NOMO-1 (cell line): ENCODE results near the gene SEMA4D.
"Not testable (repeated sequence)": the region's sequence is repeated elsewhere in the genome, so short reads cannot be mapped to it uniquely, and the experiment has no call there.

Experiments
- DNase-seq, 2 experiments: peaks; one replicate each; lab custom pipeline; 2025; ENCODE audit not compliant: unreplicated experiment in 2 of 2; lab: John Stamatoyannopoulos, UW

Gene SEMA4D

DNA sequence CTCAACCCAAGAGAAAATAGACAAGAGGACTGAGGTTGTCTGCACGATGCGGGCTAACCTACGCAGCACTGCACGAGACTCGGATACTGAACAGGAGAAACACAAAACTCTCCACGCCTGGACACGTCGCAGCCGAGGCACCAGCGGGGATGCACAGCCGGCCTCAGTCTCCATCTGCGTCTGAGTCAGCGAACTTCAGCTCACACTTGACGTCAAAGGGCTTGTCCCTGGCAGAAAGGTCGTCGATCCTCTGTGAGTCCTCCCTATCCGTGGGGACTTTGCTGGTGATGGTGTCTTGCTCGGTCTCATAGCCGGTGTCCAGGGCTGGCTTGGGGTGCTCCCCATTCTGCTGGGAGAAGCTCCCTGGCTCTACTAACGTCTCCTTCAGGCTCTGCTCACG lies 119.4 kb downstream of the SEMA4D start:
- DNase-seq, result no peak

DNA sequence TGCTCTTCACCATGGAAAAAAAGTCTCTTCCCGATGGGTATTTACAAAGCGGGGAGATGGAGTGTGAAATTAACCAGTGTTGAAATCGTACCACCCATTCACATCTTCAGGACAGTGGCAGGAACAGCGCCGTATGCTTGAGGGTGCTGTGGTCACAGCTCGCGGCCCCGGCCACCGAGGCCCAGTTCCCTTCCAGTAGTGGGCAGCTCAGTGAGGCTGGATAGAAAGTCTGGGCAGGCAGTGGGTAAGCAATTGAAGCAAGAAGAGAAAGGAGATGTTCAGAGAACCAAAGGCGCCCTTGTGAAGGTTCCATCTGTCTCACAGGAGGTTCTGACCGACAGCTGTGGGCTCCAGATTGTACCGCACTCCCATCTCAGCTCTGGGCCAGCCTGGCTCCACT lies 120.5 kb downstream of the SEMA4D start:
- no peak for DNase-seq

DNA sequence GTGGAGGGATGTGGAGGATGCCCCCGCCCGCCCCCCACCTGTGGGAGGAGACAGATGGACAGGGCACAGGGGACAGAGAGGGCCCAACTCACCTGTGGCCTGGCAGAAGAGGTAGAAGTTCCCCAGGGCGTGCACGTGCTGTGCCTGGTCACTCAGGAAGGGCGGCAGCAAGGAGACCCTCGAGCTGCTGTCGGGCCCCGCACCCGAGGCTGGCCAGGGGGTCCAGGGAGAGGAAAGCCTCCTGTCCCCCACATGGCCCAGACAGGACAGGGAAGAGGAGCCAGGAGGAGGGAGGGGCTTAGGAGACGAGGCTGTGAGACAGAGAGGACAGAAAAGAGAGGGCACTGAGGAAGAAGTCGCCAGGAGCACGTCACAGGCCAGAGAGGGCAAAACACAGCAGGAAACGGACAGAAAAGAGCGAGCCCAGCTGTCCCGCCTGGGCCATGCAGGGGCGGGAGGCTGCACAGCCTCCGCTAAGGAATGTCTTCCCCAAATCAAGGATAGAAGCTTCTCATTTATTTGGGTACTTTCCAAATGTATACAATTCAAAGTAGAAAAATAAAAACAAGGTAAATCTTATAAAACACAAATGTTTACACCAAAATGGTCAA lies 121.1 kb downstream of the SEMA4D start:
- DNase-seq, result no peak

DNA sequence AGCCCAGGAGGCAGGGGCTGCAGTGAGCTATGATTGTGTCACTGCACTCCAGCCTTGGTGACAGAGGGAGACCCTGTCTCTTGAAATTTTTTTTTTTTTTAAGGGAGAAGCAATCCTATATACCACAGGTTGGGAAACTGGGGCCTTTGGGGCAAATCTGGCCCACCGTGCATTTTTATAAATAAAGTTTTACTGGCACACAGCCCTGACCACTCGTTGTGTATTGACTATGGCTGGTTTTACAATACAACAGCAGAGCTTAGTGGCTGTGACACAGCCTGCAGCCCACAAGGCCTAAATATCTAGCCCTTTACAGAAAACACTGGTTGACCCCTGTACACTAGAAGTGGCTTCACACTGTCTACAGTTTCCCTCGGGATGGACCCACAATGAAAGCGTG lies 121.6 kb downstream of the SEMA4D start:
- no peak for DNase-seq

DNA sequence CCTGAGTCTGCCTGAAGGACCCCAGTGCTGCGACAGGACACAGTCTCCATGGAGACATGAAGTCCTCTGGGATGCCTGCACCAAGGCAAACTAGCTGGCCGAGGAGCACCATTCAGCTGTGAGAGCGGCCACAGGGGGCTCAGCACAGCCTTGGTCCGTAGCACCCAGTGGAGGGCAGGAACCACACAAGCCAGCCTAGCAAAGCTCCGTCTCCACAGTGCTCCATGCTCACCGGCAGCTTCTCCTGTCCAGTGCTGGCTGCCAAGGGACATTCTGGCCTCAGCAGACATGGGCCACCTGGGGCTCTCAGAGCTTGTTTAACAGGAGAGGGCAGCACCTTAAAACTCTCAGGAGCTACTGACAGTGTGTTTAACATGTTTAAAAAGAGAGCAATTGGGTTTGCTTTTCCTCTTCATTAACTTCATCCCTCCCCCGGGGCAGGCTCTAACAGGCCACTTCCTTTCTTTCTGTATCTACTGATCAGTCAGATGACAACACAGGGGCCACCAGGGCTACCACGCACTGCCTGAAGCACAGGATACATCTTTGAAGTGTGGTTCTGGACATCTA lies 122.6 kb downstream of the SEMA4D start:
- DNase-seq, result peak; percentile 23 to 47

DNA sequence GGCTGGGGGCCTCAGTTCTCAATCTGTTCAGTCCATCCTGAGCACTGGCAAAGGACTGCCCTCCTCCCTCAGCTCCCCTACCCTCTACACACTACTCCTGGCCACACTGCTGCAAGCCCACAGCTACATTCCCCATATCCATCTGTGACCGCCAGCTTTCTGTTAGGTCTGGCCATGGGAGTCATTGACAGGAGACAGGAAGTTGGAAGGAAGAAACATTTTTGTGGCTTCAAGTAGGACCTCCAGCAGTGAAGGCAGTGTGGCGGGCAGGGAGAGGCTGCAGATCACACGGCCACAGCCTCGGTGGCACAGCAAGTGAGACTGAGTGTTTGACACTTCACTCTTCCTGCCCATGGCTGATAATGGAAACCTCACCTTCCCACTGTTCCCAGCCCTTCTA lies 123.7 kb downstream of the SEMA4D start:
- DNase-seq, result no peak

DNA sequence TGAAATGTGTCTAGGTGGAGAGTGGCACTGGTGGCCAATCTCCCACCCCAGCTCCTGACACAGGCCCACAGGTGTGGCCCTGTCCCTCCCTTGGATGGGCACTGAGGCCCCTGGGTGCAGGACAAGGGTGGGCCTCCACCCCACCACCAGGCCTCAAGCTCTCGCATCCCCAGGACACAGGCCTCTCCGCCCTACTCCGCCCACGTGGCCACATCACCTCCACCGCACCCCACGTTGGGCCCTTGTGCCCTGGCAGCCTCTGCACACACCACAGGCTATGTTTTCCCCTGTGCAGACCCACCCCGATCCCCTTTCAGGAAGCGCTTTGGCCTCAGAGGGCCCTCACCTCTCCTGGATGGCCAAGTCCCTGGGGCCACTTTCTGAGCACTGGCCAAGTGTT lies 124.9 kb downstream of the SEMA4D start:
- no peak for DNase-seq

DNA sequence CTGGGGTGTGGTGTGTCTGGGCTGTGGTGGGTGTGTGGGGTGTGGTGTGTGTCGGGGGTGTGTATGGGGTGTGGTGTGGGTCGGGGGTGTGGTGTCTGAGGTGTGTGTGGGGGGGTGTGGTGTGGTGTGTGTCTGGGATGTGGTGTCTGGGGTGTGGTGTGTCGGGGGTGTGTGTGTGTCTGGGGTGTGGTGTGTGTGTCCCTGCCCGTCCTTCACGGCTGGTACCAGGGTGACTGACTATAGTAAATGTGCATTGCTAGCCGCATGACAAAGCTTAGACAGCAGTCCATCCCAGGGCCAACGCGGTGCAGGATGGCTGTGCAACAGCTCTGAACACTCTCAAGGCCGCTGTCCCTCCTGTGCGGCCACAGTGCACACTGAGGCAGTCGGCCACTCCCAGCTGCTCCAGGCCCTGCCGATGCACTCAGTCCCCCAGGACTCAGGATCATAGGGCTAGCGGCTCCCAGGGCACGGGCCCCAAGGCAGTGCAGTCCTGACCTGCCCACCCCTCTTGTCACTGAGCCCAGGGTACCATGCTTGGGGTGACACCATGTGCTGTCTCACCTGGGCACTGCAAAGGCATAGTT lies 125.6 kb downstream of the SEMA4D start:
- no peak for DNase-seq

DNA sequence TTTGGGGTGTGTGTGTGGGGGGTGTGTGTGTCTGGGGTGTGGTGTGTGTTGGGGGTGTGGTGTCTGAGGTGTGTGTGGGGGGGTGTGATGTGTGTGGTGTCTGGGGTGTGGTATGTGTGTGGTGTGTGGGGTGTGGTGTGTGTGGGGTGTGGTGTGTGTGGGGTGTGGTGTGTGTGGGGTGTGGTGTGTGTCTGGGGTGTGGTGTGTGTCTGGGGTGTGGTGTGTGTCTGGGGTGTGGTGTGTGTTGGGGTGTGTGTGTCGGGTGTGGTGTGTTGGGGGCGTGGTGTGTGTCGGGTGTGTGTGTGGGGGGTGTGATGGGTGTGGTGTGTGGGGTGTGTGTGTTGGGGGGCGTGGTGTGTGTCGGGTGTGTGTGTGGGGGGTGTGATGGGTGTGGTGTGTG lies 126.1 kb downstream of the SEMA4D start:
- not testable (repeated sequence) for DNase-seq

DNA sequence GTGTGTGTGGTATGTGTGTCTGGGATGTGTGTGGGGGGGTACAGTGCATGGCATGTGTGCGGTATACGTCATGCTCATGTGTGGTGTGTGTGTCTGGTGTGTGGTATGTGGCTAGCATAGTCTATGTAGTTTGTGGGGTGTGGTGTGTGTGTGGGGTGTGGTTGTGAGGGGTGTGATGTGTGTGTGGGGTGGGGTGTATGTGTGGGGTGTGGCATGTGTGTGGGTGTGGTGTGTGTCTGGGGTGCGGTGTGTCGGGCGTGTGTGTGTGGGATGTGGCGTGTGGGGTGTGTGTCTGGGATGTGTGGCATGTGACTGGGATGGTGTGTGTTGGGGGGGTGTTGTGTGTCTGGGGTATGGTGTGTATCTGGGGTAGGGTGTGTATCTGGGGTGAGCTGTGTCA lies 127.3 kb downstream of the SEMA4D start:
- DNase-seq, result no peak

DNA sequence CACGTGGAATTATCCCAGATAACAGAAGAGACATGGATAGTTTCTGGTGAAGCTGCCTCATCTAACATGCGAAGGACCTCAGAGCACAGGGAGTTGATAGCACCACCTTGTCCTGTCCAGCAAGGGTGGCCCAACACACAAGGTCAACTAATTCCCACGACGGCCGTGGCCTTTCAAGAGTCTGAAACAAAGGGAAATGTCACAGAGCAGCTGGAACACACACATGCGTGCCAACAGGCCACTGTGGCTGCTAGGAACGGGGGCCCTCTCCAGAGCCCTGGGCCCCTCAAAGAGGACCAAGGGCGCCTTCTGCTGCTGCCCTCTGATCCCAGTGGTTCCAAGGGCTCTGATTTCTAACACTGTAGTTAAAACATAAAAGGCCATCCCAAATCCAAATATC lies 128.9 kb downstream of the SEMA4D start:
- DNase-seq, result no peak

DNA sequence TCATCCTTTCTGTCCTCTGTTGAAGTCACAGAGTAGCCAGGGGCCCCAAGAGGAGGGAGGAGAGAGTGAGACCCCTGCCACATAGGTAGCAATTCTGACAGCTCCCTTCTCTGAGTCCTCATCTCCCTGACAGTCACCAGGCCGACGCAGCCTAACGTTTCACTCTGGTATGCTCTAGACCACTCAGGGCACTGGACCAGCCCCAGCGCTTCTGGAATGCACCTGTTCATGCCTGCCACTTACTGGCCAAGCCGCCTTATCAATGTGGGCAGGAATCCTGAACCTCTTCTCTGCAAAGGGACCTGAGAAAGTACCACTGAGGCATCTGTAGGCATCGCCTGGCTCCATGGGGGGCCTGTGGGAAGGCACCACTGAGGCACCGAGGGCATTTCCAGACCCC lies 129.4 kb downstream of the SEMA4D start:
- DNase-seq, result no peak

DNA sequence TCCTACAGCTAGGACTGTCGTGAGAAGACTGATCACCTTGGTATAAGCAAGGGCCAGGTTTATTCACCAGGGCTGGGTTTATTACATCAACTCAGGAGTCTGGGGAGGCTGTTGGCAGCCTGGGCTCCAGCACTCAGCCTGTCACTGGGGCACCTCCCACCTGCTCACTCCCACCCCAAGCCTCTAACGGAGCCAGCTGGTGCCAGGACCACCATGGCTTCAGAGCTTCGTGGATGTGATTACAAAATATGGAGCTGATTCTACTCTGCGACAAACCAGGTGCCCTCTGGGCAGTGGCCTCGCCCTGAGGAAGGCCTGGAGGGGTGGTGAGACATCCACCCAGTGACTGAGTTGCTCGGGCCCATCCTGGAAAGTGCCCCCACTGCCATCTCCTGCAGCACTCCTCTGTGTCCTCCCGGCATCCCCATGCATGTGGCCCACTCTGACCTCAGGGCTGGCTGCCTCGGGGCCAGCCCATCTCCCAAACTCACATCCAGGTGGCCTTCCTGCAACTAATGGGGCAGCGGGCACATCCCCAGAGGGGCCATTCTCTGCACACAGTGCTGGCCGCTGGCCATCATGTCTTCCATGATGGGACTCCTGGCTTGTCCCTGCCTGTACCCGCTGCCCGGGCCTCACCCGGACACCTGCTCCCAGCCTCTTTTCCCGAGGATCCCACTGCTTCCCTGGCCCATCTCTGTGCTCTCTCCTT lies 130.0 kb downstream of the SEMA4D start:
- DNase-seq, result no peak

DNA sequence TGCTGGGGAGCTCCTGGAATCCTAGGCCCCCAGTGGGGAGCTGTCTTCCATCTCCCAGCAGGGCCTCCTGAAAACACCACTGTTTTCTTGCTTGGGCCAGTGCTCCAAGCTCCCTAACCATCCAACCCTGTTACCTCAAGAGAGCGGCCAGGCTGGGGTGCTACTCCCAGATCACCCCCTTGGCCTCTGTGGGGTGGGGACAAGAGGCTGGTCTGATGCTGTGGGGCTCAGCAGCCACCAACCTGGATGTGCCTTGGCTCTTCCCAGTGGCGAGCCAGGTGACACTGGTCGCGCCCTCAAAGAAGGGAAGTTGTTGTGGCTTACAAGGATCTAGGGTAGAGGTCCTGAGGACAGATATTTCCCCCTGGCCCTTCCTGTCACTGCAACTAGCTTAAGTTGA lies 130.6 kb downstream of the SEMA4D start:
- no peak for DNase-seq

DNA sequence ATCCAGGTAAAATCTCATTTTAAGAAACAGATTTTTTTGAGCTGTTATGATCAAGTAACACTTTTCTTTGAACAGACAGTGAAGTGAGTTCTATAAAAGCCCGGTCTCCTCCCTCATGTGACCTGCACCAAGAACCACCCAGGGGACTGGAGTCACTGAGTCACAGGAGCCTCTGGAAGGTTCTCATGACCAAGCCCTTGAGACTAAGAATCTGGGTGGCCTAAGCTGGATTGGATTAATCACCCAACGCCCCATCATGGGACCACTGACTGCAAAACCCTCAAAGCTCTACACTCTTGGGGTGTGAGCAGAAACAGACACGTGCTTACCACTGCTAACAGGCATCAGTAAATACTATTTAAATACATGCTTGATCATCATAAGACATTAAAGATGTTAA lies 131.2 kb downstream of the SEMA4D start:
- no peak for DNase-seq

DNA sequence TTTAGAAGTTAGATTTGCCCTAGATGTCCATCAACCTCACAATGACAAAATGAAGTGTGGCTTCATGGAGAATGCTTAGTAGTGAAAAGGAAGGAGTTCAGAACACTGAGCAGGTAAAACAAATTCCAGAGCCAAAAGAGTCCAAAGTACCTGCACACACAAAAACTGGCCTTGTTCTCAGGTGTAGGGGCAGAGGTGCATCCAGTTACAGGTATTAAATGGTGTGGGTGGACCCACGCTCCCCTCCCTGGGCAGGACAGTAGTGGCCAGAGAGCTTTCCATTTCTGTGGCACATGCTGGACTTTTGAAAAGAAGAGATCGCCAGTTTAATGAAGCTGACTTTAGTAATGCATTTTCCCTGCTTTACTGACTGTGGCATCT lies 132.4 kb downstream of the SEMA4D start:
- no peak for DNase-seq

DNA sequence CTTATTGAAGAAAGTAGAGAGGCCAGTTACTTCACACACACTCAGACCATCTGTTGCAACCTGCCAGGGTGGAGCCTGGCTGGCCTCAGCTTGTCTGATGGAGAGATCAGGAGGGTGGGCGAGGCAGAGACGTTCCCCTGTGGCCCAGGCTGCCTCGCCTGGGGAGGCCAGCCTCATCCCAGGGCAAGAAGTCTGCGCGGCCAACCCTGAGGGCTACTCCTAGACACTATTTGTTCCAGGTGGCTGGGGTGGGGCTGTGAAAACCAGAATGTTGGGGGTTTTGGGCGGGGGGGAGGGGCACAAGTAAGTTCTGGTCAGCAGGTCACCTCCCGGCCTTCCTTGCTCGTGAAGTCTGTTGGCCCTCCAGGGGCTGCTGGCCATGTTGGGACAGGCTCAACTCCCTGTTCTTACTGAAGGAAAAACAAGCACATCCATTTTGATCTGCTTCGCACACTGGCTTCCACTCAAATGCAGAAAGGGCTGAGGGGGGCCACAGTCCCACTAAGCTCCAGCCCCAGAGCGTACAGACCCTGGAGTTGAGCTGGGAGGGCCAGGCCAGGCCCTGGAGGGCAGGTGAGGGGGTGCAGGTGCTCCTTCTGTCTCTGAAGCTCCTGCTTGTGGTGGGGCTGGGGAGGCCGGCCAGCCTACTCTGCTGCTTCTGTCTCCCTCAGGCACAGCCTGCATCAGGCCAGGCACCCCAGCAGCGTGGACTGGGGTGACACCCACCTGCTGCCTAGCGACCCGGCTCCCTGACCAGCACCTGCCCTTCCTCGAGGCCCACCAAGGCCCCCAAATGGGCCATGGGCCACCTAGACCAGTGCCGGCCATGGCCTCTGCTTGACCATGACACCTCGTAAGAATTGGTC lies 133.0 kb downstream of the SEMA4D start:
- DNase-seq, result no peak

DNA sequence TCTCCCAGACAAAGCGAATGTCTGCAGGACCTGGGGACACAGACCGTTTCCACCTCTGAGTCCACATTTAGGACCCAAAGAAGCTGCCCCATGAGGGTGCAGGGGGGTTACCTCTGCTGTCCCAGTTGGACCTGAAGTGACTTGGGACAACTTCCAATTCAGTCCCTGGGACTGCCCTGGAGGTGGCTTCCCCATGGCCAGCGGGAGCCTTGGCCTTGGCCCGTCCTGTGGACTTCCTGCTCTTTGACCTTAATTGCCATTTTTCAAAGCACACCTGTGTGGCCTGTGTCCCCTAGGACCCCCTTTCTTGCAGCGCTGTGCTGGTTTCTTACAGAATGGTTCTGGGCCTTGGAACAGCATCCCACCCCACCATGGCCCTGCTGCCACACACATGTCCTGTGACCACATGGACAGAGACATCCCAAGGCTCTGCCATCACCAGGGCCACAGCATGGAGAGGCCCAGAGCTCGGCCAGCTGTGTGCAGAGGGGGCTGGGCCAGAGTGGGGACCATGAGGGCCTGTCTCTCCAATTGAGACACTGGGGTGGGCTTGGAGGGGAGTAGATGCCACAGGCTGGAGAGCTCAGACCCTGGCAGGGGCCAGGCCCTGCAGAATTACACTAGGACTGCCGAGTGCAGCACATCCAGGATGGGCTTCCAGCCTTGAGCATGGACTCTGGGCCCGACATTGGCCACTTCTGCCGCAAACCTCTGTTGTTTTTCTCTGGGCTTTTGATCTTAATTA lies 133.8 kb downstream of the SEMA4D start:
- no peak for DNase-seq

DNA sequence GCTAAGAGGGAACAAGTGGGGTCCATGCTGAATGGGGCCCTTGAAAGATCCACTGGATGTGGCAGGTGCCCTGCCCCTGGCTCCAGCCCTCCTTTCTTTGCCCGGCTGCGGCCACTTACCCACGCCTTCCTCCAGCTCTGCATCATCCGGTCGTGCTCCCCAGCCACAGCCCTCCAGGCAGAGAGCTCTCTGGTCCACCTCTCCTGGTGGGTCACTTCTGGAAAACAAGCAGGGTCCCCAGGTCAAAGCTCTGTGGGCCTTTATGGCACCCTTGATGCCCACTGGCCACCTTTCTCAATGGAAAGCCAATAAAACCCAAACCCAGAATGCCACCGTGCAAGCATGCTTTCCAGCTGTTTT lies 134.6 kb downstream of the SEMA4D start:
- DNase-seq, result no peak

DNA sequence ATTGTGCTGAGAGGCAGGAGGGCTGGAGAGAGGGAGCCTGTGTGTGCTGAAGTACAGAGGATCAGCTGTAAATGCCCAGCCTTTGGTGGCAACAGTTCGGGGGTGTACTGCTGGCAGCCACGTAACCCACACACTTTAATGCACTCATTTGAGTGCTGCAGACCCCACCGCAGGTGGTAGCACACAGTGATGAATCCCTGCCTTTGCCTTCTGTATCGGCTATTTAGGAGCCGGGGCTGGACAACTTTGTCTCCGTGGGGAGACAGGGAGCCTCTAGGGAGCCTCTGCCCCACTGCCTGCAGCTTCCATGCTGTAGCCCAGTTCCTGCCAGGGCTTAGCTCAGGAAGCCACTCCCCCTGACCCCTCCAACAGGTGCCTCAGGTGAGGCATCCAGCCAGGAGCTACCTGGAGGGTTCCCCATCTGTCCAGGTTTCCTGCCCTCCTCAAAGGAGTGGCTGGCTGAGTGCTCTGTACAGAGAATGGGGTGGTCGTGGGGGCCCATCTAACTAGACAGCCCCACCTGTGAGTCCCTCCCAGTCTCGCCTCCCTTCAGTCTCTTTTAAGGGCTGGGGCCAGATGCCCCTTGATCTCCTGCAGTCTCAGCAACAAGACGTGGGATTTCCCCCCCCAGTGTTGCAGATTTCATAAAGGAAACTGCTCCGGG lies 135.1 kb downstream of the SEMA4D start:
- DNase-seq, result no peak
